IMR-90 (cell line): ENCODE data around the gene ARHGAP11A. TPM values are rescaled to one million over a fixed set of nuclear protein-coding genes. Genes with fewer than 3 reads are reported as not detected.

Source experiments
- ATAC-seq: fragments of 200-7000 bp; cut with Tn5 transposase; 2 replicates; pipeline ENCODE4 v1.9.1; 2020; ENCODE audit warnings: low read depth, mild to moderate bottlenecking, moderate library complexity
- BruUV-seq: library from RNA; stranded (reverse); fragments of 400-500 nt; replicated peaks from 2 replicates; lab custom pipeline; 2021; lab: Mats Ljungman, UMichigan
- CTCF ChIA-PET: fragments of 300-600 bp; formaldehyde crosslinking; extraction: SDS; loops from one replicate; lab custom pipeline; 2021; ENCODE audit warnings: antibody characterized with exemption; lab: Yijun Ruan, JAX
- POLR2A ChIA-PET: fragments of 300-600 bp; sonication (Branson Sonifier 250); formaldehyde crosslinking; loops from one replicate; lab custom pipeline; 2022; ENCODE audit warnings: antibody characterized with exemption; ENCODE audit not compliant: unreplicated experiment; lab: Charles Lee
- DNase-seq: peaks from one replicate; pipeline ENCODE4 v3.0.0; 2013
- H2AFZ ChIP-seq: replicated peaks from 2 replicates; pipeline ENCODE3; 2013; ENCODE audit warnings: low read length, mild to moderate bottlenecking; ENCODE audit not compliant: poor library complexity
- H2AK5ac ChIP-seq: 2 replicates; pipeline ENCODE4 v1.6.1; 2013; ENCODE audit warnings: low read depth, low read length, inconsistent platforms
- H2AK9ac ChIP-seq: replicated peaks from 2 replicates; pipeline ENCODE3; 2013; ENCODE audit warnings: mild to moderate bottlenecking, low read depth, low read length, moderate library complexity; ENCODE audit not compliant: poor library complexity
- H2BK120ac ChIP-seq: 2 replicates; pipeline ENCODE4 v1.6.1; 2013; ENCODE audit warnings: low read depth, low read length, inconsistent platforms
- H2BK15ac ChIP-seq: 3 replicates; pipeline ENCODE4 v1.6.1; 2013; ENCODE audit warnings: low read depth, low read length, inconsistent platforms
- H2BK20ac ChIP-seq: 2 replicates; pipeline ENCODE4 v1.6.1; 2013; ENCODE audit warnings: low read depth, mild to moderate bottlenecking, inconsistent platforms, low read length, moderate library complexity
- H2BK5ac ChIP-seq: 2 replicates; pipeline ENCODE4 v1.6.1; 2013; ENCODE audit warnings: mild to moderate bottlenecking, low read depth, low read length, inconsistent platforms; ENCODE audit not compliant: poor library complexity, severe bottlenecking
- H3K14ac ChIP-seq: replicated peaks from 2 replicates; pipeline ENCODE4 v1.6.1; 2013; ENCODE audit warnings: low read depth, low read length, inconsistent platforms
- H3K18ac ChIP-seq: 2 replicates; pipeline ENCODE4 v1.6.1; 2013; ENCODE audit warnings: low read depth, low read length, control low read depth
- H3K23ac ChIP-seq: 2 replicates; pipeline ENCODE4 v1.6.1; 2013; ENCODE audit warnings: low read depth, low read length, inconsistent platforms
- H3K27ac ChIP-seq: 2 replicates; pipeline ENCODE4 v1.5.1; 2013; ENCODE audit warnings: mild to moderate bottlenecking, control low read depth, low read length; ENCODE audit not compliant: insufficient read depth
- H3K27me3 ChIP-seq: 2 replicates; pipeline ENCODE4 v1.6.1; 2013; ENCODE audit warnings: low read length; ENCODE audit not compliant: control insufficient read depth, insufficient read depth
- H3K36me3 ChIP-seq: 2 replicates; pipeline ENCODE4 v1.6.1; 2013; ENCODE audit warnings: low read length, mixed read lengths; ENCODE audit not compliant: control insufficient read depth, insufficient read depth
- H3K4ac ChIP-seq: 2 replicates; pipeline ENCODE4 v1.6.1; 2013; ENCODE audit warnings: low read depth, low read length, inconsistent platforms
- H3K4me1 ChIP-seq: 2 replicates; pipeline ENCODE4 v1.6.1; 2013; ENCODE audit warnings: low read length, mixed read lengths; ENCODE audit not compliant: control insufficient read depth, insufficient read depth
- H3K4me2 ChIP-seq: 2 replicates; pipeline ENCODE4 v1.6.1; 2013; ENCODE audit warnings: low read depth, mild to moderate bottlenecking, control low read depth, low read length, moderate library complexity
- H3K4me3 ChIP-seq: 2 replicates; pipeline ENCODE4 v1.5.1; 2013; ENCODE audit warnings: low read depth, mild to moderate bottlenecking, control low read depth, low read length, moderate library complexity; ENCODE audit not compliant: insufficient read depth
- H3K56ac ChIP-seq: 2 replicates; pipeline ENCODE4 v1.6.1; 2013; ENCODE audit warnings: low read length, inconsistent platforms; ENCODE audit not compliant: insufficient read depth; ENCODE audit errors: extremely low read depth
- H3K79me1 ChIP-seq, 2 experiments: 2 replicates each; pipeline ENCODE4 v1.6.1; 2013; ENCODE audit warnings: low read length in 2 of 2, inconsistent platforms in 1 of 2, low read depth in 1 of 2
- H3K9ac ChIP-seq: 2 replicates; pipeline ENCODE4 v1.6.1; 2013; ENCODE audit warnings: low read depth, low read length, control low read depth
- H3K9me1 ChIP-seq: 2 replicates; pipeline ENCODE4 v1.6.1; 2013; ENCODE audit warnings: low read length, inconsistent platforms; ENCODE audit not compliant: insufficient read depth
- H3K9me3 ChIP-seq: 2 replicates; pipeline ENCODE4 v1.6.1; 2013; ENCODE audit warnings: low read length; ENCODE audit not compliant: control insufficient read depth, insufficient read depth
- H4K20me1 ChIP-seq: 2 replicates; pipeline ENCODE4 v1.6.1; 2013; ENCODE audit warnings: low read length, inconsistent platforms; ENCODE audit not compliant: insufficient read depth
- H4K5ac ChIP-seq: 2 replicates; pipeline ENCODE4 v1.6.1; 2013; ENCODE audit warnings: mild to moderate bottlenecking, low read depth, low read length, control low read depth
- H4K8ac ChIP-seq, 2 experiments: 2 replicates each; pipeline ENCODE4 v1.6.1; 2013; ENCODE audit warnings: low read depth in 2 of 2, low read length in 2 of 2, control low read depth in 1 of 2, inconsistent platforms in 1 of 2
- H4K91ac ChIP-seq: 2 replicates; pipeline ENCODE4 v1.6.1; 2013; ENCODE audit warnings: low read depth, low read length, inconsistent platforms; ENCODE audit not compliant: insufficient read depth
- FOS ChIP-seq: fragments of 150-350 bp; IDR thresholded peaks from 2 replicates; pipeline ENCODE4 v1.6.1; 2016; ENCODE audit warnings: low read depth, low read length
- POLR2A ChIP-seq: IDR thresholded peaks from 2 replicates; pipeline ENCODE4 v1.6.1; 2012; ENCODE audit warnings: mild to moderate bottlenecking, low read depth, low read length
- RCOR1 ChIP-seq: IDR thresholded peaks from 2 replicates; pipeline ENCODE4 v1.6.1; 2012; ENCODE audit warnings: mild to moderate bottlenecking, low read length, improper control_type of control experiment; ENCODE audit not compliant: insufficient replicate concordance
- SMC3 ChIP-seq: fragments of 150-350 bp; IDR thresholded peaks from 2 replicates; pipeline ENCODE4 v1.6.1; 2016; ENCODE audit warnings: low read depth, mild to moderate bottlenecking, antibody characterized with exemption, low read length, moderate library complexity
- WGBS, 2 experiments: methylation state at CpG; one replicate each; pipeline versions ENCODE4 v1.1.5 to v1.1.7; 2013; ENCODE audit warnings: missing lambda C conversion rate in 2 of 2; ENCODE audit not compliant: insufficient read length in 1 of 2; ENCODE audit errors: extremely low coverage in 2 of 2; 5-methylcytosine and 5-hydroxymethylcytosine counted together
- dilution Hi-C: fragments of 300-500 bp; cut with HindIII; formaldehyde crosslinking; loops from one replicate; pipeline ENCODE4 v1.14.3; 2018; ENCODE audit warnings: low sequenced_read_pairs; ENCODE audit not compliant: unreplicated experiment
- in situ Hi-C: fragments of 300-500 bp; cut with MboI; formaldehyde crosslinking; loops from 3 replicates; pipeline ENCODE4 v1.14.3; 2019; ENCODE audit warnings: low sequenced_read_pairs, inconsistent platforms, mixed read lengths
- intact Hi-C: fragments of 100-400 bp; cut with micrococcal nuclease; formaldehyde crosslinking; loops from 2 replicates; pipeline ENCODE4 v1.10.0; 2022
- polyA plus RNA-seq, 3 experiments: library from polyadenylated mRNA; depleted of rRNA; stranded (reverse); fragments of >200 nt; gene quantifications; 2 replicates each; pipeline ENCODE4 v1.2.3, GENCODE V29; 2012; ENCODE audit warnings: low replicate concordance in 1 of 3
- total RNA-seq: library from RNA; depleted of rRNA; stranded (reverse); fragments of >200 nt; gene quantifications from 2 replicates; pipeline ENCODE4 v1.2.3, GENCODE V29; 2012
- TF ChIP-seq, protein P1 (sequence below): fragments of 150-350 bp; IDR thresholded peaks from 2 replicates; pipeline ENCODE4 v1.6.1; 2016; ENCODE audit warnings: low read depth, mild to moderate bottlenecking, low read length, moderate library complexity, borderline replicate concordance

The ARHGAP11A gene
- total and polyA plus RNA-seq, 2 of the 4 experiments (the other 2 are of a cell fraction), result 9.9 to 29.0 TPM

DNA sequence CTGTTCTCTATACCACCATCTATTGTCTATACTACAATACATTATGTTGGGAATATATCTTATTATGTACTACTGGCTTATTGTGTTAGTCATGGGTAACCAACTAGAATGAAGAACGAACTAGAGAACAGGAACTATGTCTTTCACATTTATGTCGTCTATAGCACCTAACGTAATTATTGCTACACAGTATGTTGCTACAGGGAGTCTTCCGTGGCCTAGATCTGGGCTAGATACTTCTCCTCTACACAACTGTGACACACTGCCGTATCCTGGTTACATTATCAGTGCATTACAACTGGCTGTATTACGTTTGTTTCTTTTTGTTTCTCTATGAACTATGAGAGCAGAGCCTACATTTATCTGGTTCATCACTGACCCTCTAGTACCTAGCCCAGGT lies 60.2 kb downstream of the ARHGAP11A start:
- Histone ChIP-seq H2AK5ac (no peak overlapping the region), H2BK15ac (no peak overlapping the region), H2AK9ac (no peak overlapping the region), H2BK120ac (no peak overlapping the region), H3K9ac (no peak overlapping the region), H3K23ac (no peak overlapping the region), H3K4me3 (no peak overlapping the region), H3K18ac (peak overlapping the region; percentile 23; the same call in 1 of the 2 replicates), H3K4me2 (no peak overlapping the region), H3K27ac (no peak overlapping the region), H3K4me1 (peaks cover 6% of the 10 kb centered on the region), H2BK5ac (no peak overlapping the region), H4K91ac (no peak overlapping the region), H3K4ac (no peak overlapping the region), H2BK20ac (no peak overlapping the region), H4K8ac (no peak overlapping the region), H3K14ac (no peak overlapping the region), H3K36me3 (no peaks in the 10 kb centered on the region), H3K9me1 (no peaks in the 10 kb centered on the region), H4K5ac (no peak overlapping the region), H3K56ac (no peak overlapping the region), H3K79me1 (peaks cover 0 to 5% of the 10 kb centered on the region in 2 experiments; a peak in 1 of 4 replicates), H2AFZ (no peak overlapping the region), H3K27me3 (no peaks in the 10 kb centered on the region), H4K20me1 (no peaks in the 10 kb centered on the region), H3K9me3 (no peaks in the 10 kb centered on the region)
- DNase-seq (no peak), ATAC-seq (no peak)
- POLR2A ChIA-PET, result no interaction called here
- CTCF ChIA-PET, result interaction anchor here (1.2 kb wide), 1 partner anchor 13 kb away, joined by 3 read pairs; no protein-coding TSS in a partner anchor
- intact Hi-C loops (loop anchor here (2.0 kb wide), 1 partner anchor 33 kb away; no protein-coding TSS in a partner anchor), dilution Hi-C loops (no loop called here), in situ Hi-C loops (no loop called here)
- no TSS peak for BruUV-seq
- WGBS, 2 experiments, result no CpG with 5 or more reads among the region's 6 CpGs
- TF ChIP-seq POLR2A (no peak), FOS (no peak), SMC3 (no peak), RCOR1 (no peak)
- TF ChIP-seq, protein P1, sequence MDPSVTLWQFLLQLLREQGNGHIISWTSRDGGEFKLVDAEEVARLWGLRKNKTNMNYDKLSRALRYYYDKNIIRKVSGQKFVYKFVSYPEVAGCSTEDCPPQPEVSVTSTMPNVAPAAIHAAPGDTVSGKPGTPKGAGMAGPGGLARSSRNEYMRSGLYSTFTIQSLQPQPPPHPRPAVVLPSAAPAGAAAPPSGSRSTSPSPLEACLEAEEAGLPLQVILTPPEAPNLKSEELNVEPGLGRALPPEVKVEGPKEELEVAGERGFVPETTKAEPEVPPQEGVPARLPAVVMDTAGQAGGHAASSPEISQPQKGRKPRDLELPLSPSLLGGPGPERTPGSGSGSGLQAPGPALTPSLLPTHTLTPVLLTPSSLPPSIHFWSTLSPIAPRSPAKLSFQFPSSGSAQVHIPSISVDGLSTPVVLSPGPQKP, result no peak
